IgD-negative memory B cell (primary cell): ENCODE results near the gene ASTE1. TPM values are rescaled to one million over a fixed set of nuclear protein-coding genes. Genes with fewer than 3 reads are reported as not detected.

Experiments used
- H3K27ac Mint-ChIP-seq, 3 donors: one replicate each; pipeline ENCODE4 v1.8.0; 2020 to 2022; ENCODE audit warnings: mild to moderate bottlenecking in 3 of 3, mixed read lengths in 3 of 3, moderate library complexity in 1 of 3
- H3K27me3 Mint-ChIP-seq: one replicate; pipeline ENCODE4 v1.8.0; 2021; ENCODE audit warnings: mixed read lengths
- H3K36me3 Mint-ChIP-seq: one replicate; pipeline ENCODE4 v1.8.0; 2020; ENCODE audit warnings: mild to moderate bottlenecking, mixed read lengths
- H3K4me1 Mint-ChIP-seq, 3 donors: one replicate each; pipeline ENCODE4 v1.8.0; 2020 to 2022; ENCODE audit warnings: mixed read lengths in 3 of 3, mild to moderate bottlenecking in 1 of 3
- H3K4me3 Mint-ChIP-seq, 4 donors: one replicate each; pipeline ENCODE4 v1.8.0; 2020 to 2022; ENCODE audit warnings: mild to moderate bottlenecking in 4 of 4, mixed read lengths in 4 of 4, moderate library complexity in 3 of 4
- H3K9me3 Mint-ChIP-seq, 3 donors: one replicate each; pipeline ENCODE4 v1.8.0; 2020 to 2021; ENCODE audit warnings: mixed read lengths in 3 of 3, mild to moderate bottlenecking in 1 of 3
- polyA plus RNA-seq: library from polyadenylated mRNA; unstranded; fragments of 300-500 nt; fragmentation: Illumina TruSeq; gene quantifications from one replicate; pipeline ENCODE4 v1.2.3, GENCODE V29; 2021

ASTE1 gene
- polyA plus RNA-seq, 1 donor from 2014 or later, result 20.1 TPM

- H3K36me3 Mint-ChIP-seq, result peaks cover 3% of the 10 kb centered on the region
- H3K27me3 Mint-ChIP-seq, result no peaks in the 10 kb centered on the region
- H3K4me3 Mint-ChIP-seq, result no peak overlapping the region
- H3K9me3 Mint-ChIP-seq, result no peaks in the 10 kb centered on the region
- H3K4me1 Mint-ChIP-seq, result no peaks in the 10 kb centered on the region
- H3K27ac Mint-ChIP-seq, result no peak overlapping the region
Measured at GRCh38 chr3:131033480-131034080, 7.0 kb upstream of the ASTE1 start.

- Mint-ChIP-seq H3K27me3 (no peaks in the 10 kb centered on the region), H3K36me3 (peaks cover 3% of the 10 kb centered on the region), H3K4me3 (no peak overlapping the region), H3K27ac (no peak overlapping the region), H3K4me1 (peaks cover 5 to 7% (median 6%) of the 10 kb centered on the region in 3 donors), H3K9me3 (no peaks in the 10 kb centered on the region)
Measured at GRCh38 chr3:131031660-131032059, 5.0 kb upstream of the ASTE1 start.

- Mint-ChIP-seq H3K9me3 (no peaks in the 10 kb centered on the region), H3K4me1 (peaks cover 22 to 29% (median 27%) of the 10 kb centered on the region in 3 donors), H3K27ac (peak overlapping the region in 1 of 3 donors; percentile 71), H3K36me3 (peaks cover 3% of the 10 kb centered on the region), H3K27me3 (no peaks in the 10 kb centered on the region), H3K4me3 (peak overlapping the region in 1 of 4 donors; percentile 19)
Measured at GRCh38 chr3:131028844-131029243, 2.2 kb upstream of the ASTE1 start.

GRCh38 chr3:131025539-131025938 lies 1.1 kb downstream of the ASTE1 start:
- peak overlapping the region; percentile 89 to 98 (median 94) for H3K4me3 Mint-ChIP-seq
- H3K9me3 Mint-ChIP-seq, result no peaks in the 10 kb centered on the region
- H3K27ac Mint-ChIP-seq, result peak overlapping the region in 2 of 3 donors; percentile 92 to 99
- peaks cover 5% of the 10 kb centered on the region for H3K36me3 Mint-ChIP-seq
- no peaks in the 10 kb centered on the region for H3K27me3 Mint-ChIP-seq
- peaks cover 45 to 52% (median 51%) of the 10 kb centered on the region in 3 donors for H3K4me1 Mint-ChIP-seq

- Mint-ChIP-seq H3K36me3 (peaks cover 5% of the 10 kb centered on the region), H3K27ac (peak overlapping the region in 1 of 3 donors; percentile 40), H3K9me3 (no peaks in the 10 kb centered on the region), H3K27me3 (no peaks in the 10 kb centered on the region), H3K4me1 (peaks cover 46 to 57% (median 53%) of the 10 kb centered on the region in 3 donors), H3K4me3 (peak overlapping the region in 1 of 4 donors; percentile 41)
Measured at GRCh38 chr3:131020122-131020693, 6.4 kb downstream of the ASTE1 start.

GRCh38 chr3:131018970-131019369 lies 7.7 kb downstream of the ASTE1 start:
- Mint-ChIP-seq H3K27me3 (no peaks in the 10 kb centered on the region), H3K27ac (peak overlapping the region in 2 of 3 donors; percentile 53 to 59), H3K9me3 (no peaks in the 10 kb centered on the region), H3K4me1 (peaks cover 39 to 46% (median 43%) of the 10 kb centered on the region in 3 donors), H3K4me3 (peak overlapping the region in 1 of 4 donors; percentile 17), H3K36me3 (peaks cover 6% of the 10 kb centered on the region)

GRCh38 chr3:131009698-131010097 lies 16.9 kb downstream of the ASTE1 start:
- H3K9me3 Mint-ChIP-seq, result no peaks in the 10 kb centered on the region
- H3K4me3 Mint-ChIP-seq, result no peak overlapping the region
- H3K27me3 Mint-ChIP-seq, result no peaks in the 10 kb centered on the region
- peaks cover 0 to 4% (median 3%) of the 10 kb centered on the region in 3 donors for H3K4me1 Mint-ChIP-seq
- no peak overlapping the region for H3K27ac Mint-ChIP-seq
- peaks cover 8% of the 10 kb centered on the region for H3K36me3 Mint-ChIP-seq

- Mint-ChIP-seq H3K27me3 (no peaks in the 10 kb centered on the region), H3K27ac (peak overlapping the region in 1 of 3 donors; percentile 2), H3K36me3 (peaks cover 8% of the 10 kb centered on the region)
Measured at GRCh38 chr3:131008326-131008725, 18.3 kb downstream of the ASTE1 start.

GRCh38 chr3:131007782-131008181 lies 18.8 kb downstream of the ASTE1 start:
- H3K4me1 Mint-ChIP-seq, result peaks cover 0 to 4% (median 3%) of the 10 kb centered on the region in 3 donors

More at GRCh38 chr3:131008326-131008725, 18.3 kb downstream of the ASTE1 start:
- H3K4me3 Mint-ChIP-seq, result no peak overlapping the region
- no peaks in the 10 kb centered on the region for H3K9me3 Mint-ChIP-seq
- peaks cover 0 to 4% (median 3%) of the 10 kb centered on the region in 3 donors for H3K4me1 Mint-ChIP-seq

GRCh38 chr3:131007256-131007655 lies 19.4 kb downstream of the ASTE1 start:
- Mint-ChIP-seq H3K4me3 (no peak overlapping the region), H3K4me1 (peaks cover 0 to 4% (median 3%) of the 10 kb centered on the region in 3 donors), H3K27me3 (no peaks in the 10 kb centered on the region), H3K27ac (peak overlapping the region in 2 of 3 donors; percentile 10 to 24), H3K9me3 (no peaks in the 10 kb centered on the region), H3K36me3 (peaks cover 6% of the 10 kb centered on the region)

More at GRCh38 chr3:131007782-131008181, 18.8 kb downstream of the ASTE1 start:
- H3K36me3 Mint-ChIP-seq, result peaks cover 6% of the 10 kb centered on the region
- H3K27ac Mint-ChIP-seq, result no peak overlapping the region
- no peaks in the 10 kb centered on the region for H3K9me3 Mint-ChIP-seq
- no peaks in the 10 kb centered on the region for H3K27me3 Mint-ChIP-seq
- H3K4me3 Mint-ChIP-seq, result no peak overlapping the region

GRCh38 chr3:131004603-131005002 lies 22.0 kb downstream of the ASTE1 start:
- H3K27ac Mint-ChIP-seq, result no peak overlapping the region
- peaks cover 12% of the 10 kb centered on the region for H3K36me3 Mint-ChIP-seq
- H3K4me3 Mint-ChIP-seq, result no peak overlapping the region
- H3K27me3 Mint-ChIP-seq, result no peaks in the 10 kb centered on the region
- H3K4me1 Mint-ChIP-seq, result peaks cover 0 to 4% (median 1%) of the 10 kb centered on the region in 3 donors
- H3K9me3 Mint-ChIP-seq, result no peaks in the 10 kb centered on the region

GRCh38 chr3:131001071-131001470 lies 25.6 kb downstream of the ASTE1 start:
- no peaks in the 10 kb centered on the region for H3K27me3 Mint-ChIP-seq
- no peak overlapping the region for H3K4me3 Mint-ChIP-seq
- H3K27ac Mint-ChIP-seq, result no peak overlapping the region
- no peaks in the 10 kb centered on the region for H3K9me3 Mint-ChIP-seq
- peaks cover 0 to 1% (median 0%) of the 10 kb centered on the region in 3 donors for H3K4me1 Mint-ChIP-seq
- H3K36me3 Mint-ChIP-seq, result peaks cover 11% of the 10 kb centered on the region

- no peaks in the 10 kb centered on the region for H3K9me3 Mint-ChIP-seq
- H3K27ac Mint-ChIP-seq, result no peak overlapping the region
- H3K4me3 Mint-ChIP-seq, result no peak overlapping the region
- no peaks in the 10 kb centered on the region for H3K4me1 Mint-ChIP-seq
- peaks cover 11% of the 10 kb centered on the region for H3K36me3 Mint-ChIP-seq
- no peaks in the 10 kb centered on the region for H3K27me3 Mint-ChIP-seq
Measured at GRCh38 chr3:130997289-130997688, 29.3 kb downstream of the ASTE1 start.

- Mint-ChIP-seq H3K27me3 (no peaks in the 10 kb centered on the region), H3K4me1 (no peaks in the 10 kb centered on the region), H3K27ac (no peak overlapping the region), H3K9me3 (no peaks in the 10 kb centered on the region), H3K36me3 (peaks cover 7% of the 10 kb centered on the region), H3K4me3 (no peak overlapping the region)
Measured at GRCh38 chr3:130992344-130992743, 34.3 kb downstream of the ASTE1 start.

- peak overlapping the region in 1 of 3 donors; percentile 68 for H3K27ac Mint-ChIP-seq
- H3K27me3 Mint-ChIP-seq, result no peaks in the 10 kb centered on the region
- H3K4me3 Mint-ChIP-seq, result no peak overlapping the region
- peaks cover 7% of the 10 kb centered on the region for H3K36me3 Mint-ChIP-seq
- no peaks in the 10 kb centered on the region for H3K9me3 Mint-ChIP-seq
- H3K4me1 Mint-ChIP-seq, result no peaks in the 10 kb centered on the region
Measured at GRCh38 chr3:130991126-130991525, 35.5 kb downstream of the ASTE1 start.

- Mint-ChIP-seq H3K4me1 (no peaks in the 10 kb centered on the region), H3K9me3 (no peaks in the 10 kb centered on the region), H3K4me3 (no peak overlapping the region), H3K27ac (peak overlapping the region in 2 of 3 donors; percentile 68 to 71), H3K36me3 (peaks cover 7% of the 10 kb centered on the region), H3K27me3 (no peaks in the 10 kb centered on the region)
Measured at GRCh38 chr3:130990282-130990681, 36.3 kb downstream of the ASTE1 start.
